Posterior cingulate gyrus (tissue), 11 donors: Measurements from ENCODE around the gene SLC9A3.
"Not testable (repeated sequence)": the region's sequence is repeated elsewhere in the genome, so short reads cannot be mapped to it uniquely, and the experiment has no call there.

Source experiments
- DNase-seq, 10 donors: peaks; one replicate each; pipeline versions ENCODE4 v3.0.0 to v3.0.0-alpha.2; 2020 to 2021; ENCODE audit warnings: mixed read lengths in 3 of 10
- intact Hi-C: fragments of 100-400 bp; cut with DNase I; formaldehyde crosslinking; loops from one replicate; pipeline ENCODE4 v1.15.1; 2023

SLC9A3 gene

DNA sequence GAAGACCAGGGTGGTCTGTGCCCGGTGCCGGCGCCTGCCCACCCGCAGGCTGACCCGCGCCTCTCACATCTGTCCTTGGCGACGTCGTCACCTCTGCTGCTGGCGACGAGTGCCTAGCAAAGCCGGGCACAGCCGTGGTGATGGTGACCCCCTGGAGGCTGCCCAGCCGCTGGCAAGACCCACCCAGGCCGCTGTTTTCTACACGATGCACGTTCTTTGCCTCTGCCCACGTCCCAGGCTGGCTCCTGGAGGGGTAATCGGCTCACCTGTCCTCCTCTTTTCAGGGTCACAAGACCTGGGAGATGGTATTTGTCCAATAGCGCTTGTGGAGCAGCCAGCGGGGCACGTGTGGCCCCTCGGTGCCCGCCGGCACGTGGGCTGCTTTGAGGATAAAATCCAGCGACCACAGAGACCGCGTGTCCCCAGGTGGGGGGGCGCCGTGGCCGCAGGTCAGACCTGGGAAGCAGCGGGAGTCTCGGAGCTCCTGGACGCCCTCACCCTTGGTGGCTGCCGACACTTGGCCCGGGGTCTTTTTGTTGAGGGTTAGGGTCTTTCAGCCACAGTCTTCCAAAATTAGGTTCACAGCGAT, 29.5 kb downstream of the SLC9A3 start:
- intact Hi-C loops, result loop anchor here (10.0 kb wide), 1 partner anchor 90 kb away; no protein-coding TSS in a partner anchor
- DNase-seq, result no peak

DNA sequence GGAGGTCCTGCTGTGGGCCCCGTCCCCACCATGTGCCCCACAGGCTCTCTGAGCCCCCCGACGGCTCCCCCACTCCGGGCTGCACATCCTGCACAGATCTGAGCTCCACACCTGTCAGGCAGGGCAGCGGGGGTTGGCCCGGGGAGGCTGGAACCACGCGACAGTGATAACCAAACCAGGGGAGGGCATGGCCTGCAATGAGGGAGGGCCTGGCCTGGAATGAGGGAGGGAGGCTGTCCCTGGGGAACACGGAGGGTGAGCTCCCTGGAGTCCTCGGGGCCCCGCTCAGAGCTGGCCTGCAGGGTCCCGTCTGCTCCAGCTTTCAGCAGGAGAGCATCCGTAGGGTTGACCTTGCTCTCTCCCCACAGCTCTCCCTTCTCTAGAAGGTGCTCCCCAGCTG, 30.5 kb downstream of the SLC9A3 start:
- intact Hi-C loops, result loop anchor here (10.0 kb wide), 1 partner anchor 91 kb away; no protein-coding TSS in a partner anchor
- DNase-seq, result no peak

DNA sequence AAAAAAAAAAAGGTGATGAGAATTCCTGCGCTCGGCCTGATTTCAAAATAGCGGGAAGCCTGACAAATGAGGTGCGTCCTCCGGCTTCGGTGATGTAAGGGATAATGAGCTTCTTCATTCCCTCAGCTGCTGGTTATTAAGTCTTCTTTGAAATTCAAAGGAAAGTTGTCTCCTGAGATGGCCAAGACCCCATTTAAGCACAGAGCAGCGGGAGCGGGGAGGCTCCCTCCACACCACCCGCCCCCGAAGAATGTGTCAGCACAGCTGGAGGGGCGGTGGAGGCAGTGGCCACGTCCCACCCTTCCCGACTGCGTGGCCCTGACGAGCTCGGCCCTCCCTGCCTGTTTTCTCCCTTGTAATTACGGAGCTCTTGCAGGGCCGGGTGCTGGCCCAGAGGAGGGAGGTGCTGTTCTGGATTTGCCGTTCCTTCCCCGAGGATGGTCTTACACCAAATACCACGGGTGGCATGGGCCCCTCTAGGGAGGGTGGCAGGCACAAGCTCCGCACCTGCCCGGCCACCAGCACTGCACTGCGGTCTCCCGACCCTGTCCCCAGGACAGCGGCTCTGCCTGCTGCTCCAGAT, 31.0 kb downstream of the SLC9A3 start:
- no peak for DNase-seq
- intact Hi-C loops, result loop anchor here (10.0 kb wide), 1 partner anchor 92 kb away; no protein-coding TSS in a partner anchor

DNA sequence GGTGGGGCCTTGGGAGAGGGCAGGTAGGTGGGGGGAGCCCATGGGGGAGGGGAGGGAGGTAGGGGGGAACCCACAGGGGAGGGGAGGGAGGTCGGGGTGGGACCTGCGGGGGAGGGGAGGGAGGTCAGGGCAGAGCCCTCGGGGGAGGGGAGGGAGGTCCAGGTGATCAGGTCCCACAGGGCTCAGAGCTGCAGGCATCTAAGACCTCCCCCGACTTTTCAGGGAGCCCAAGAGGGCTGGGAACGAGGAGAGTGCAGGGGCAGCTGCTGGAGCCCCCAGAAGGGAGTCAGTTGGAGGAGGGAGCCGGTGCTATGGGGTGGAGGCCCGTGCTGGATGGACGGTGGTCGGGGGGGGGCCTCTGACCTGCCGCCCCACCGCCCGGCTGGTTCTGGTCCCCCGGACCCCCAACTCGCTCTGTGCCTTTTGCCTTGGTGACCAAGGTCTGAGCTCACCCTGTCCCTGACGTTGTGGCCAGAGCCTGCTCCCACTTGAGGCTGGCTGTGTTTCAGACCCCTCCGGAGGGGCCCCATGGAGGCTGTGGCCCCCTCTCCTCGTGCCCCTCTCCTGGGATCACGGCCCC, 31.8 kb downstream of the SLC9A3 start:
- DNase-seq, result no peak

DNA sequence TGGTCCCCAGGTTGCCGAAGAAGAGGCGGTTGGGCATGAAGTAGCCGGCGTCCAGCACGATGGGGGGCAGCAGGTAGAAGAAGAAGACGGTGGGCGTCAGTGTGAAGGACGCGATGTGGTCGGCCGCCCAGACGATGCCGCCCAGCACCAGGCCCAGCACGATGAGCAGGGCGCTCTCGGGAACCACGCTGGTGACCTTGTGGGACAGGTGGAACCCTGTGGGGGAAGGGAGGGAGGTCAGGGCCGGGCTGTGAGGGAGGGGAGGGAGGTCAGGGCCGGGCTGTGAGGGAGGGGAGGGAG, 32.4 kb downstream of the SLC9A3 start:
- intact Hi-C loops, result loop anchor here (10.0 kb wide), 1 partner anchor 93 kb away; no protein-coding TSS in a partner anchor
- DNase-seq, result no peak

More for the DNA sequence above, 31.8 kb downstream of the SLC9A3 start:
- intact Hi-C loops, result loop anchor here (10.0 kb wide), 1 partner anchor 92 kb away; no protein-coding TSS in a partner anchor

DNA sequence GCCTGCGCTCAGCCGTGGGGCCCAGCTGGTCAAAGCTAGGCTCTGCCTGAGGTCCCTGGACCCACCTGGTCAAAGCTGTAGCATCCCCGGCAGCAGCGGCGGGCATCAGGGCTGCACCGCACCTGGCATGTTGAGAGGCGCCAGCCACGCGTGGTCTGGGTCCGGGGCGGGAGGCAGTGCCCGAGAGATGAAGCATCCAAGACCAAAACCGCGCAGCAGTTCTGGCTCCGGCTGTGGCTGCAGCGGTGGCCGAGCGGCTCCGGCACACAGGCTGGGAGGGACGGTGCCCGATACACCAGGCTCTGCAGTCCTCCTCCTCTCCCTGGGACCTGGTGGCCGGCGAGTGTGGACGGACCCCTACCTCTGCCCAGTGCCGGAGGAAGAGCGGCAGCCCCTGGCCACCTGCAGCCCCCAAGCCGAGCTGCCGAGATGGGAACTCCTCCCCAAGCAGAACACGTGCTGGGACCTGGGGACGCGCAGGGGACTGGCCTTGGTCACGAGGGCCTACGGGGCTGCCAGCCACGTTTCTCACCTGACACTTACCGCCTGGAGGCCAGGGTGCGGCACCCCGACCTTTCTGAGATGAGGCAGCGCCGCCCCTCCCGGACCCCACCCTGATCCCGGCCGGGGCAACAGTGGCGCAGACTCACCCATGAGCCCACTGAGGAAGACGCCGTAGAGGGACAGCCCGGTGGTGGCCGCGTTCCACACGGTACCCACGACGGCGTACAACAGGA, 33.0 kb downstream of the SLC9A3 start:
- no peak for DNase-seq
- intact Hi-C loops, result loop anchor here (10.0 kb wide), 1 partner anchor 94 kb away; no protein-coding TSS in a partner anchor

DNA sequence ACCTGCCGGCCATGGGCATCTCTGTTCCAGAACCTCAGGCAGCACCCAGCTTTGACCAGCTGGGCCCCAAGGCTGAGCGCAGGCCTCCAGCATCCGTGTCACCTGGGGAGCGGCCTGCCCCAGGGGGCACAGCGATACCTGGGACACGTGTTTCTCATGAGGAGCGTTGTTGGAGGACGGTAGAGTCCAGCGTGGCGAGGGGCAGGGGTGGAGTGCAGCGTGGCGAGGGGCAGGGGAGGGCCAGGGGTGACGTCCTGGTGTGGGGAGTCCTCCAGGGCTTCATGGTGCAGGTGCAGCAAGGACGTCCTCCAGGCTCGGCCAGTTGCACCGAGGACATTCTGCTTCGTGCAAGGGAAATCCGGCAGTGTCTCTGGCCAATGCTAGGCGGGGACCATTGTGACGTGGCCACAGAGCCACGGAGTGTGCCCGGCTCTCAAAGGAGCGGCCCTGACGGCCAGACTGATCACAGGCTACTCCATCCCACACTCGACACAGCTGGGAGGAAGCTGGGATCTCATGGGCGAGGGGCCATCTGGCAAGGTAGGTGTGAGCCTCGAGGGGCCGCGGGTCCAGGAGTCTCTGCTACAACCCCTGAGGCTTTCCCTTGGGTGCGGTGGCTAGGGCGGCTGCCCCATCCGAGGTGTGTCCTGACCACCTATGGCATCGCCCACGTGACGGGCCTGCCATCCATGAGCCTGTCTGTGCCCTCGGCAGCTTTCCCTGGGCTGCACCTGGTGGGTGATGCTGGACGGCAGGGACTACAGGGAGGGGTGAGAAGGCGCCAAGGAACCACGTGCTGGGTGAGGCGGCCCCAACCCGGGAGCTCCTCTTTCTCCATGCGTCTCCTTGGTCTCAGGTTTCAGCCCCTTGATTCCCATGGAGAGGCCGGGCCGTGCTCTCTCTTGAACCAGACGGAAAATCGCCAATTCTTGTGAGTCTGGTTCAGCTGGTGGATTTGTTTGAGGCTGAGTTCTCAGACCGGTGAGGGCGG, 33.8 kb downstream of the SLC9A3 start:
- no peak for DNase-seq
- intact Hi-C loops, result loop anchor here (10.0 kb wide), 1 partner anchor 94 kb away; no protein-coding TSS in a partner anchor

DNA sequence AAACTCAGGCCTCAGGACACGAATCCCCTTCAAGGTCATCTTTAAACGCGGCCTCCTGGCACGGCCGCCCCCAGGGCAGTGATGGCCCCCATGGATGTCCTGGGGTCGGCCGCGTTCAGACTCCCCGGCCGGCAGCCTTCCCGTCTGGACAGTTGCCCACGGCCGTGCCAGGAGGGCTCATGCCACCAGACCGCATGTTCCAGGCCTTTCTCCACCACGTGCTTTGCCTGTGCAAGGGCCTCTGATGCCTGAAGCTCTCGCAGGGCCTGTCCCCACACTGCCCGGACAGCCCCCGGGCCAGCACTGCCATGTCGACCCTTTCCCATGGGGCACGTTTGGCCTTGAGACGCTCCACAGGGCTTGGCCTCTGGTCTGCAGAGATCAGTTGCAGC, 34.6 kb downstream of the SLC9A3 start:
- DNase-seq, result no peak
- intact Hi-C loops, result loop anchor here (10.0 kb wide), 1 partner anchor 95 kb away; no protein-coding TSS in a partner anchor

DNA sequence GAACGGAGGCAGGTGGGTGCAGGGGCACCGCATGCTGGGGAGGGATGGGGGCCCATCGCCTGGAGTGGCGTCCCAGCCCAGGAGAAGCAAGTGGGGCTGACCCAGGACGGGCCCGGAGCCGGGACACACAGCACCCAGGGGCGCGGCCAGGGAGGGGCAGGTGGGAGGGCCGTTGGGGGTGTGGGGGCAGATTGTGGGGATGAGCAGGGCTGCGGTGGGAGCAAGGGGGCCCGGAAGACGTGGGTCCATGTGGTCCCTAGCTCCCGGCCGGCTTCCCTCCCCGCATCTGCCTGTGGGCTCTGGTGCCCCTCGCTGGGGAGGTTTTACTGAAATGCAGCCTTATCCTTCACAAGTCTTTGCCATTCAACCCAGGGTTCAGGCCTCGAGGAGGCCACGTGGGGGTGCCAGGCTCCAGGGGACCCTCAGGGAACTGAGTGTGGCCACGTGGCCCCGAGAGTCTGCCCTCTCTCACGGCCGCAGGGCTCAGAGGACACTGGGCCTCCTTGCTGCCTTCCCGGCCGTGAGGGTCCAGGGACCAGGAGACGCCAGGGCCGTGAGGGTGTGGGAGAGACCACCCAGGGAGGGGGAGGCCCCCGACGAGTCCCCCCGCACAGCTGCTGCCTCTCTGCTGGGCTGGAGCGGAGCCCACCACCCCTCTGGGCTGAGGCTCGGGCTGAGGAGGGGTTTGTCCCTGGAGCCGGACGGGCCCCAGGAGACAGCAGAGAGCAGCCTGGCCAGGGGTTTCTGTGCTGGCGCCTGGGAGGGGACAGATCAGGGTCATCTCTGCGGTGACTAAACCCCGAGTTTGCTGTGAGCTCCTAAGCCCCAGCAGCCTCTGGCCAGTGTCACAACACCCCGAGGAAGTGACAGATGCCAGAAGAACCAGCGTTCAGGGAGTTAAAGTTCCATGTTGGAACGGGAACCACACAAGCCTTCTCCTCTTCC, 35.2 kb downstream of the SLC9A3 start:
- intact Hi-C loops, result no loop called here
- DNase-seq, result no peak

DNA sequence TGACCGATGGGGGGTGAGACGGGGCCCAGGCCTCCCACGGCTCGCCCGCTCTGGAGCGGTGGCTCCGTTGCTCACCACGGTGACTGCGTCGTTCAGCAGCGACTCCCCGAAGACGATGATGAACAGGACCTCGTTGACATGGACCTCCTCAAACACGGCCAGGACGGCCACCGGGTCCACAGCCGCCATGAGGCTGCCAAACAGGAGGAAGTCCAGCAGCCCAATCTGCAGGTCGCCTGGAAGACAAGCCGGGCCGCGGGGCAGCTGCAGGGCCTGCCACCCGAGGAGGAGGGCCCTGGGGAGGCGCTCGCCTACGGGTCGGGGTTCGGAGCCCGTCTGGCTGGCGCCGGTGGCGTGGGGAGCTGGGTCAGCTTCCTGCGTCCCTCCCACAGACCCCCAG, 36.0 kb downstream of the SLC9A3 start:
- no peak for DNase-seq
- intact Hi-C loops, result no loop called here

DNA sequence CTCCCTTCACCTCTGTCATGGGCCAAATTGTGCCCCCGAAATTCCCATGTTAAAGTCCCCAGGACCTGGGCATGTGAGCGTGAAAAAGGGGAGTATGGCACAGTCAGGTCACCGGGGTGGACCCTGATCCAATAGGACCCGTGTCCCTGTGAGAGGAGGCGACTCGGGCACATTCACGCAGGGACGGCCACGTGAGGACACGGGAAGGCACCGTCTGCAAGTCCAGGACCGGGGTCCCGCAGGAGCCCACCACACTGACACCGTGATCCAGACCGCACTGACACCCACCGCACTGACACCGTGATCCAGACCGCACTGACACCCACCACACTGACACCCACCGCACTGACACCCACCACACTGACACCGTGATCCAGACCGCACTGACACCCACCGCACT, 37.7 kb downstream of the SLC9A3 start:
- intact Hi-C loops, DNase-seq: not testable (repeated sequence)

DNA sequence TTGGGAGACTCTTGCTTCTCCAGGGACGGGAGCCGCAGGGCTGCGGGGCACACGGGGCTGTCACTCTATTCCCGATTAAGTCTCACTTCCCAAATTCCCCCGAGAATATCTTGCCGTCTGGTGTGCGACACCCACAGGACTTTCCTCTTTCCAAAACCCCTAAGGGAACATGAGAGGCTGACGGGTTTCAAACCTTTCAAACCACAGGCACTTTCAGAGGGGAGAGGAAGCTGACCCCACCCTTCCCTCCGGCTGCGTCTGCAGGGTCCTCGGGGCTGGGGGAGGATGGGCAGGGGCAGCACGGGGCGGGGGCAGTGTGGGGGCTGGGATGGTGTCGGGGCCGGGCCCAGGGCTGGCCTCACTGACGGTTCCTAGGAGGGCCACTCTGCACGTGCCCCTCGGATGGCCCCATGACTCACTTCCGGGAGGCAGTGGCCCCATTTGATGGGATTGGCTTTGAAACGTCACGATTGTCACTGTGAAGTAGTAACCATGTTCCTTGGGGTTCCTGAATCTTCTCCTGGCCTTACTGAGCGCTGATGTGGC, 38.2 kb downstream of the SLC9A3 start:
- intact Hi-C loops, result no loop called here
- no peak for DNase-seq

DNA sequence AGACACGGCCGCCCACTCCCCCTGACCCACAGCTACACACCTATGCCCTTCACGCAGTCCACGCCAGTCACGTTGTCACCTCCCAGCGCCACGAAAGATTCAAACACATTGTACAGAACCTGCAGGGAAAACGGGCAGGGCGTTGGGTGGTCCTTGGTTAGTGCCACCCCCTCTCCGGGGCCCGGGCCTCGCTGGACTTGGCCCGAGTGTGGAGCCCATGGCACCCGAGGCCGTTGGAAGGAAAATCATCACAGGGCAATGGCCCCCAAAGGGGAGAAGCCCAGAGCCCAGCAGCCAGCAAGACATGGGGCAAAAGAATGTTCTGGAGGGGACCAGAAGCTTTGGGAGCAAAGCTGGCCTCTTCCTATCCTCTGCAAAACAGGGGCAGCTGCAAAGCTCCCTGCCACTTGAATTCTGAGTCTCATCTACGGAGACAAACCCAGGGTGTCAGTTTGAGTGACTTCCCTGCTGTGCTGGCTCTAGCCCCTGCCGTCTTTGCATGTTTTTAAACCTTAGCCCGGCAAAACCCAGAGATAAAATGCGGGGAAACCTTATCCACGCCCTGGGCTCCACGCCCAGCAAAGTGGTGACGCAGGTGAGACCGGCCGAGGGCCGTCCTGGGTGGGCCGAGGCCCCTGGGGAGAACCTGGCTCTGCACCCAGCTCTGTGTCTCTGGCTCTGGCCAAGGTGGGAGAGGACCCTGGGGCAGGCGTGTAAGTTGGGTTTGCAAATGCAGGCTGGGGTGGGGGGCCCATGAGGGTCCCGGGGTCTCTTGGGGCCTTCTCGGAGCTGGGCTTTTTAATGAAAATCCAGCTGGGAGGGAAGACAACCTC, 38.9 kb downstream of the SLC9A3 start:
- no peak for DNase-seq
- intact Hi-C loops, result no loop called here

DNA sequence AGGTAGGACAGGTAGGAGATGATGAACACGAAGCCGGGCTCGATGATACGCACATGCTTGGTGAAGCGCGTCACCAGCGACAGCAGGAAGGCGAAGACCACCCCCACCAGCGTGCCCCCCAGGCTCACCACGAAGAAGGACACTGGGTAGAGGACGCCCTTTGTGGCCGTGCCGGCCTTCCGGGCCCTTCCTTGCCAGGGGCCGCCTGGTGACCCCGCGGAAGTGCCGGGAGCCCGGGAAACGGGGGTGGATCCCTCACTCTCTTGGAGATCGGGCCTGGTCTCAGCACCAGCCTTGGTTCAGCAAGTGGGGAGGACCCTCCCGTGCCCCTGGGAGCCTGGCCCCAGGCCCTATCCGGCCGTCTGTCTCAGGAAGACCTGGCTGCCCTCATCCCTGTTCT, 39.7 kb downstream of the SLC9A3 start:
- intact Hi-C loops, result no loop called here
- DNase-seq, result no peak

DNA sequence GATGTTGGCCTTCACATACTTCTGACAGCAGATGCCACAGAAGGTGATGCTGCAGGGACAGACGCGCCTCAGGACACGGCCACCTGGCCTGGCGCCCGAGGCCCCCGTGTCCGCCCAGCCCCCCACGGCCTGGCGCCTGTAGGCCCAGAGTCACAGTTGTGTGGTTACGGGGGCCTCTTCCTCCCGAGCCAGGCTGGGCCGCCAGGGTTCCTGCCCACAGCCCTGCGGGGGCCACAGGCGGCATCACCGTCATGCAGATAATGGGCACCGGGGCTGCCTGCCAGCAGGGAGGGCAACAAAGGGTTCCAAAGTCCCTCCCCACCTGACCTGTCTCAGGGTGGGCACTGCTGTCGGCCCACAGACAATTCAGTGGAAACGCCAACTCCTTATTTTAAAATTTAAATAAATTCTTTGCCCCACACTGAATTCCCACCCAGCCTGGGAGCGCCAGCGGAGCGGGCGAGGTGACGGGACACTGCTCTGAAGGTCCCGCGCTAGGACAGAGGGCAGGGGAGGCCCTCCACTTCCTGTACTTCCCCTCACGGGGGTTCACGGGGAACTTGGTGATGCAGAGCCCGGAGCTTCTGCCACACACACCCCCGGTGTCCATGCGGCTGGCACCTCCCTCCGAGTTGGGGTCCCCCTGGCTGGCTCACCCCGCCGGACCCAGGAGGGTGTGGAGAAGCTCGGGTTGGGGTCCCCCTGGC, 40.7 kb downstream of the SLC9A3 start:
- intact Hi-C loops, result no loop called here

DNA sequence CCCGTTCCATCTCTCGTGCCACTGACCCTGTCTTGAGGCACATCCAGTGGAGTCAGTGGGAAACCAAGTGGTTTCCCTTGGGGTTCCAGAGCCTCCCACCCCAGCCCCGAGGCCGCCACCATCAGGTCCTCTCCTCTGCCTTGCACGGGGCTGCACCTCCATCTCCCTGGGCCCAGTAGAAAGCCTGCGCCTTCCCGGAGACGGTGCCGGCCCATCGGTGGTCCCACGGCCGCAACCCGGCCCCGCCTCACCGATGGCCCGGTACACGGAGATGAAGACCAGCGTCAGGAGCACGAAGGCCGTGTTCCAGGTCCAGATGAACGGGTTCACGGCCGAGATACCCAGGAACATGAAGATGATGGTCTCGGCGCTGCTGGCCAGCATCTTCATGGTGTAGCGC, 41.2 kb downstream of the SLC9A3 start:
- no peak for DNase-seq
- intact Hi-C loops, result no loop called here

More for the DNA sequence above, 40.7 kb downstream of the SLC9A3 start:
- no peak for DNase-seq

DNA sequence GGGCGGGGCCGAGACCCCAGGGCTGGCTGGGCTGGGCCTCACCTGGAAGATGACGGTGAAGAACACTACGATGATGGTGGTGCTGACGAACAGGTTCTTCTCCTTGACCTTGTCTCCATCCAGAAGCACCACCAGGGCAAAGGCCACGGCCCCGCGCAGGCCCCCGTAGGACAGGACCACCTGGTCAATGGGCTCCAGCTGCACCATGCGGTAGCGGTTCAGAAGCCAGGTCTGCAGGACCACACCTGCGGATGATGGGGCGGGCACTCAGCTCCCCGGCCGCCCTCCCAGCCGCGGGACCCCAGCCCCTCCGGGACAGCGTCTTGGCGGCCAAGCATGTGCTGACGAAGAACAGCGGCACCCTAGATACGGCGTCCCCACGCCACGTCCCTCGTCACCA, 41.7 kb downstream of the SLC9A3 start:
- no peak for DNase-seq
- intact Hi-C loops, result no loop called here
